Trophoblast cell (in vitro differentiated cells and primary cell): ENCODE results near the gene KIAA0040.
A peak's percentile ranks its signal among the peaks of the same experiment; 100 is the strongest.

Source experiments
- DNase-seq, 2 donors: peaks; one replicate each; pipeline ENCODE4 v3.0.0-alpha.2; 2016
- H2AFZ ChIP-seq: 2 replicates; pipeline ENCODE4 v1.6.1; 2013; ENCODE audit warnings: low read length, moderate library complexity, mild to moderate bottlenecking; ENCODE audit not compliant: insufficient read depth, poor library complexity
- H2AK5ac ChIP-seq: 2 replicates; pipeline ENCODE4 v1.6.1; 2013; ENCODE audit warnings: mild to moderate bottlenecking, low read length
- H2BK120ac ChIP-seq: 2 replicates; pipeline ENCODE4 v1.6.1; 2013; ENCODE audit warnings: low read length, mild to moderate bottlenecking, moderate library complexity; ENCODE audit not compliant: insufficient read depth, poor library complexity
- H2BK12ac ChIP-seq: 2 replicates; pipeline ENCODE4 v1.6.1; 2013; ENCODE audit warnings: mild to moderate bottlenecking, low read length, moderate library complexity
- H2BK5ac ChIP-seq: 2 replicates; pipeline ENCODE4 v1.6.1; 2013; ENCODE audit warnings: low read length, low read depth, moderate library complexity, mild to moderate bottlenecking; ENCODE audit not compliant: poor library complexity
- H3K14ac ChIP-seq: 2 replicates; pipeline ENCODE4 v1.6.1; 2013; ENCODE audit warnings: mild to moderate bottlenecking, low read length
- H3K18ac ChIP-seq: 2 replicates; pipeline ENCODE4 v1.6.1; 2013; ENCODE audit warnings: mild to moderate bottlenecking, low read length
- H3K23ac ChIP-seq: 2 replicates; pipeline ENCODE4 v1.6.1; 2013; ENCODE audit warnings: low read length
- H3K27ac ChIP-seq: 2 replicates; pipeline ENCODE4 v1.5.1; 2013; ENCODE audit warnings: low read depth, mild to moderate bottlenecking, inconsistent platforms, low read length, moderate library complexity
- H3K27me3 ChIP-seq: 2 replicates; pipeline ENCODE4 v1.6.1; 2013; ENCODE audit warnings: inconsistent platforms, mild to moderate bottlenecking, low read length, moderate library complexity; ENCODE audit not compliant: insufficient read depth
- H3K36me3 ChIP-seq, 2 experiments: 1 replicate in 1 of 2; 2 replicates in 1 of 2; pipeline ENCODE4 v1.6.1; 2013; ENCODE audit warnings: low read length in 2 of 2, mild to moderate bottlenecking in 2 of 2, moderate library complexity in 1 of 2; ENCODE audit not compliant: insufficient read depth in 2 of 2, control insufficient read depth in 1 of 2
- H3K4ac ChIP-seq: 2 replicates; pipeline ENCODE4 v1.6.1; 2013; ENCODE audit warnings: low read depth, mild to moderate bottlenecking, low read length, moderate library complexity
- H3K4me1 ChIP-seq, 2 experiments: 1 replicate in 1 of 2; 2 replicates in 1 of 2; pipeline ENCODE4 v1.6.1; 2013; ENCODE audit warnings: low read length in 2 of 2, mild to moderate bottlenecking in 2 of 2, moderate library complexity in 1 of 2; ENCODE audit not compliant: insufficient read depth in 2 of 2, control insufficient read depth in 1 of 2
- H3K4me2 ChIP-seq: 2 replicates; pipeline ENCODE4 v1.6.1; 2013; ENCODE audit warnings: inconsistent platforms, mild to moderate bottlenecking, low read length, moderate library complexity
- H3K4me3 ChIP-seq: 2 replicates; pipeline ENCODE4 v1.5.1; 2013; ENCODE audit warnings: mild to moderate bottlenecking, low read depth, low read length, inconsistent platforms
- H3K79me1 ChIP-seq: one replicate; pipeline ENCODE4 v1.6.1; 2013; ENCODE audit warnings: low read length
- H3K79me2 ChIP-seq: 2 replicates; pipeline ENCODE4 v1.6.1; 2013; ENCODE audit warnings: low read length, mild to moderate bottlenecking; ENCODE audit not compliant: control insufficient read depth, insufficient read depth, poor library complexity
- H3K9ac ChIP-seq: 2 replicates; pipeline ENCODE4 v1.6.1; 2013; ENCODE audit warnings: mild to moderate bottlenecking, low read length
- H3K9me3 ChIP-seq: 2 replicates; pipeline ENCODE4 v1.6.1; 2013; ENCODE audit warnings: low read depth, mild to moderate bottlenecking, control low read depth, inconsistent platforms, low read length; ENCODE audit not compliant: insufficient read depth
- H4K12ac ChIP-seq: 2 replicates; pipeline ENCODE4 v1.6.1; 2013; ENCODE audit warnings: low read depth, mild to moderate bottlenecking, low read length, moderate library complexity
- H4K8ac ChIP-seq: 2 replicates; pipeline ENCODE4 v1.6.1; 2013; ENCODE audit warnings: low read depth, mild to moderate bottlenecking, low read length, moderate library complexity
- H4K91ac ChIP-seq: one replicate; pipeline ENCODE4 v1.6.1; 2013; ENCODE audit warnings: low read depth, mild to moderate bottlenecking, low read length, moderate library complexity
- WGBS: extraction: QIAGEN DNeasy Blood & Tissue Kit; methylation state at CpG from one replicate; pipeline ENCODE4 v1.1.7; 2013; ENCODE audit warnings: missing lambda C conversion rate; ENCODE audit not compliant: insufficient read length, insufficient coverage; ENCODE audit errors: extremely low coverage; 5-methylcytosine and 5-hydroxymethylcytosine counted together

KIAA0040 gene

DNA sequence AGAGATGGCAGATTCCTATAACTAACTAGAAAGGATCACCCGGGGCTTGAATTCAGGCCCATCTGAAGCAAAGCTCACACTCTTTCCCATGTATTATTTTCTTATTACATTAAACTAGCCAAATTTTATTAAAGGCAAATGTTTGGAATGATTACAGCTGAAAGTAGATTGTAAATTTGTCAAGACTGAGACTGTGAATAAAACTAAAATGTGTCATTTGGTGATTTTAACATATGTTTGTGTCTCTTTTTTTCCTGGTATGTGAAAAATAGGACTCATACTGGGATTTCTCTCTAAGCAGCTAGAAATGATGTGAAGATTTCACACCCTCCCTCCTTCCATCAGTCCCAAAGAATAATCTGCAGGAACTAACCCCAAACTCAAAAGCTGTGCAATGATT lies 19.1 kb upstream of the KIAA0040 start:
- H3K27me3 ChIP-seq: no peaks in the 10 kb centered on the region
- no peak overlapping the region for H3K9ac ChIP-seq
- WGBS: no CpG with 5 or more reads among the region's 1 CpG
- H2BK12ac ChIP-seq: no peak overlapping the region
- no peak overlapping the region for H3K14ac ChIP-seq
- no peaks in the 10 kb centered on the region for H3K79me2 ChIP-seq
- no peak overlapping the region for H3K4me3 ChIP-seq
- H3K27ac ChIP-seq: no peak overlapping the region
- no peak for DNase-seq
- no peak overlapping the region for H3K4me2 ChIP-seq
- no peak overlapping the region for H2BK120ac ChIP-seq
- no peak overlapping the region for H4K91ac ChIP-seq
- no peaks in the 10 kb centered on the region for H3K9me3 ChIP-seq
- no peak overlapping the region for H3K23ac ChIP-seq
- H3K79me1 ChIP-seq: no peaks in the 10 kb centered on the region
- no peak overlapping the region for H3K18ac ChIP-seq
- no peak overlapping the region for H3K4ac ChIP-seq
- no peaks in the 10 kb centered on the region for H3K36me3 ChIP-seq
- H3K4me1 ChIP-seq: no peaks in the 10 kb centered on the region
- no peak overlapping the region for H2AFZ ChIP-seq
- no peak overlapping the region for H4K8ac ChIP-seq
- H4K12ac ChIP-seq: no peak overlapping the region
- no peak overlapping the region for H2BK5ac ChIP-seq
- H2AK5ac ChIP-seq: no peak overlapping the region

- WGBS: no CpG with 5 or more reads among the region's 4 CpGs
- H2BK120ac ChIP-seq: no peak overlapping the region
- no peak overlapping the region for H4K12ac ChIP-seq
- no peak overlapping the region for H3K9ac ChIP-seq
- H3K27ac ChIP-seq: no peak overlapping the region
- no peaks in the 10 kb centered on the region for H3K27me3 ChIP-seq
- H3K23ac ChIP-seq: no peak overlapping the region
- H2BK12ac ChIP-seq: no peak overlapping the region
- H3K4ac ChIP-seq: no peak overlapping the region
- no peaks in the 10 kb centered on the region for H3K79me2 ChIP-seq
- H4K91ac ChIP-seq: no peak overlapping the region
- H2AFZ ChIP-seq: no peak overlapping the region
- H4K8ac ChIP-seq: no peak overlapping the region
- no peaks in the 10 kb centered on the region for H3K9me3 ChIP-seq
- no peak overlapping the region for H3K18ac ChIP-seq
- no peak overlapping the region for H3K4me3 ChIP-seq
- H3K36me3 ChIP-seq: no peaks in the 10 kb centered on the region
- H2BK5ac ChIP-seq: no peak overlapping the region
- no peaks in the 10 kb centered on the region for H3K4me1 ChIP-seq
- DNase-seq: peak; percentile 20 to 46
- no peak overlapping the region for H2AK5ac ChIP-seq
- no peaks in the 10 kb centered on the region for H3K79me1 ChIP-seq
- no peak overlapping the region for H3K4me2 ChIP-seq
- no peak overlapping the region for H3K14ac ChIP-seq
These were observed 18.2 kb upstream of the KIAA0040 start for GRCh38 chr1:175210744-175211143.

DNA sequence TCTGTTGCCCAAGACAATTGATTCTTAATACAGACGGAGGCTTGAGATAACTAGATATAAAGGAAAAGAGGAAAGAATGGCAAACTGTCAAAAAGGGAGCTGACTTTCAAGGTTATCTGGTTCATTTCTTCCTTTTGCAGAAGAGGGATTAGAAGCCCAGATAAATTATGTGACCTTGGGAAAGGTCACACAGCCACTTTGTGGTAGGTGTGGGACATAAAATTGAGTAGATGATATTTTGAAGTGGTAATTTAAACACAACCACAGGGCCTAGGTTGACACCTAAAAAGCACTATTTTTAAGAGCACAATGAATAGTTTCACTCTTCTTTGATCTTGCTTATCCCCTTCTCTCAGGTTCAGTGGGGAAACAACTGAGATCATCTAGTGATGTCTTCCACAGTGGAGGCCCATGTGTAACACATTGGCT lies 16.9 kb upstream of the KIAA0040 start:
- Histone ChIP-seq H3K4ac (no peak overlapping the region), H2AFZ (no peak overlapping the region), H3K18ac (no peak overlapping the region), H2BK12ac (no peak overlapping the region), H3K36me3 (no peaks in the 10 kb centered on the region), H3K9ac (no peak overlapping the region), H4K8ac (no peak overlapping the region), H2BK5ac (no peak overlapping the region), H3K4me2 (no peak overlapping the region), H3K27ac (no peak overlapping the region), H4K12ac (no peak overlapping the region), H3K9me3 (no peaks in the 10 kb centered on the region), H3K79me2 (no peaks in the 10 kb centered on the region), H3K4me1 (no peaks in the 10 kb centered on the region), H3K27me3 (no peaks in the 10 kb centered on the region), H3K14ac (no peak overlapping the region), H2BK120ac (no peak overlapping the region), H2AK5ac (no peak overlapping the region), H3K79me1 (no peaks in the 10 kb centered on the region), H3K4me3 (no peak overlapping the region), H4K91ac (no peak overlapping the region), H3K23ac (no peak overlapping the region)
- no peak for DNase-seq
- no CpG with 5 or more reads among the region's 1 CpG for WGBS

DNA sequence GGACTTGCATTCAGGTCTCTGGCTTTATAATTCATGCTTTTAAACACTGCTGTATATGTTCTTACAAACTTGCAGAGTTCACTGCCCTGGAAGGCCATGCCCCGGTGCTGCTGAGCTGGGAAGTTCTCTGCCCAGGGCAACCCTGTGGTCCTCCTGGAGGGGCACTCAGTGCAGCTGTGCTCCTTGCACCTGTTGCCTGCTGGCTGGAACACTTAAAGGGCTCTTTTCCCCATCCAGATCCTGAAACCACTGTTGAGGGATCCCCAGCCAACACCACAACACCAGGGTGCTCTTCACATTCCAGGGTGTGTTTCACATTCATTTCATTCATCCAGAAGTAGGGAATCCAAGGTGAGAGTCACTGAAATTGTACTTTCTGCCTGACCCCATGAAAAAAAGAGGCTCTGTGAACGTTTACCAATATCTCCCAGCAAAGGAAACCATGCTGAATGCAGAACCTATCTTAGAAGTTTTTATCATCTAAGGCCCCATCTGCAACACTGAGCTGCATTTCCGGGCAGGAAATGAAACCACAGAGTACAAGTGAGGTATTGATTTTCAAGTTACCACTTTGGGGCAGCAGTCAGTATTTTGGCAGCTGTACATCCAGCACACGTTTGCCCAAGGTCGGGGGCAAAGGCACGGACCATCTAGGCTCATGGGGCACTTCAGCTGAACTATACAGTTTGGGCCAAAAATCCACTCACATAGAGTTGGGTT lies 16.4 kb upstream of the KIAA0040 start:
- no peak overlapping the region for H4K12ac ChIP-seq
- no peaks in the 10 kb centered on the region for H3K4me1 ChIP-seq
- no peak overlapping the region for H3K14ac ChIP-seq
- no peak overlapping the region for H3K4me3 ChIP-seq
- H3K36me3 ChIP-seq: no peaks in the 10 kb centered on the region
- H3K27ac ChIP-seq: no peak overlapping the region
- no CpG with 5 or more reads among the region's 6 CpGs for WGBS
- no peak overlapping the region for H3K18ac ChIP-seq
- no peak for DNase-seq
- H3K4me2 ChIP-seq: no peak overlapping the region
- H3K9me3 ChIP-seq: no peaks in the 10 kb centered on the region
- H3K79me2 ChIP-seq: no peaks in the 10 kb centered on the region
- H2BK5ac ChIP-seq: no peak overlapping the region
- H3K27me3 ChIP-seq: no peaks in the 10 kb centered on the region
- H4K91ac ChIP-seq: no peak overlapping the region
- H3K9ac ChIP-seq: no peak overlapping the region
- H3K23ac ChIP-seq: no peak overlapping the region
- H2AK5ac ChIP-seq: no peak overlapping the region
- no peaks in the 10 kb centered on the region for H3K79me1 ChIP-seq
- no peak overlapping the region for H2BK12ac ChIP-seq
- H3K4ac ChIP-seq: no peak overlapping the region
- H2AFZ ChIP-seq: no peak overlapping the region
- no peak overlapping the region for H2BK120ac ChIP-seq
- H4K8ac ChIP-seq: no peak overlapping the region
